Measurements from ENCODE around the gene BRD9.

Gene BRD9

GRCh38 chr5:912280-913091, 19.9 kb upstream of the BRD9 start:
- TF ChIP-seq GATA3 (IDR thresholded peaks at IDR 0.05; ENCODE audit: low read depth, low read length) = no peak

GRCh38 chr5:911601-912000, 19.0 kb upstream of the BRD9 start:
- TF ChIP-seq GATA2 (IDR thresholded peaks at IDR 0.05; ENCODE audit: low read depth, low read length) (no peak), GATA3 (IDR thresholded peaks at IDR 0.05; ENCODE audit: low read depth, low read length) (no peak)

- TF ChIP-seq GATA2 (IDR thresholded peaks at IDR 0.05; ENCODE audit: low read depth, low read length) (no peak), GATA3 (IDR thresholded peaks at IDR 0.05; ENCODE audit: low read depth, low read length) (no peak)
Observed at GRCh38 chr5:910769-911160, 18.2 kb upstream of the BRD9 start.

- TF ChIP-seq GATA3 (IDR thresholded peaks at IDR 0.05; ENCODE audit: low read depth, low read length) (no peak), GATA2 (IDR thresholded peaks at IDR 0.05; ENCODE audit: low read depth, low read length) (no peak)
Observed at GRCh38 chr5:909994-910768, 17.6 kb upstream of the BRD9 start.

DNA sequence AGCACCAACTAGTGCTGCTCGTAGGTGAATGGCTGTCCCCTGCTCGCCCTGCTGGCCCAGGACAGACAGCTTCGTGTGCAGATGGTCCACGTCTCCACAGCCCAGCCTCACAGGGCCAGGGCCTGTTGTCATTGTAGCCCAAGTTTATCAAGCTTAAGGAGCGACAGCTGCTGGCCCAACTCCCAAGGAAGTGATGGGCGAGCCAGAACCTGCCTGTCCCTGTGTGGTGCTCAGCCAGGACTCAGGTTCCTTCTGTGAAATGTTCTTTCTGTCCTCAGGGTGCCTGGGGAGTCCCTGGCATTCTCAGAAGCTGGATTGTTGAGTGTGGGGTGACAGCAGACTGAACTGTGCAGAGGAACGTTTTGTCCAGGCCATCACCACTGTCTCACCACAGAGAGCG, 16.5 kb upstream of the BRD9 start:
- TF ChIP-seq GATA3 (IDR thresholded peaks at IDR 0.05; ENCODE audit: low read depth, low read length) = no peak
- TF ChIP-seq GATA2 (IDR thresholded peaks at IDR 0.05; ENCODE audit: low read depth, low read length) = no peak

GRCh38 chr5:908172-908571, 15.6 kb upstream of the BRD9 start:
- TF ChIP-seq GATA2 (IDR thresholded peaks at IDR 0.05; ENCODE audit: low read depth, low read length) = no peak
- TF ChIP-seq GATA3 (IDR thresholded peaks at IDR 0.05; ENCODE audit: low read depth, low read length) = no peak

DNA sequence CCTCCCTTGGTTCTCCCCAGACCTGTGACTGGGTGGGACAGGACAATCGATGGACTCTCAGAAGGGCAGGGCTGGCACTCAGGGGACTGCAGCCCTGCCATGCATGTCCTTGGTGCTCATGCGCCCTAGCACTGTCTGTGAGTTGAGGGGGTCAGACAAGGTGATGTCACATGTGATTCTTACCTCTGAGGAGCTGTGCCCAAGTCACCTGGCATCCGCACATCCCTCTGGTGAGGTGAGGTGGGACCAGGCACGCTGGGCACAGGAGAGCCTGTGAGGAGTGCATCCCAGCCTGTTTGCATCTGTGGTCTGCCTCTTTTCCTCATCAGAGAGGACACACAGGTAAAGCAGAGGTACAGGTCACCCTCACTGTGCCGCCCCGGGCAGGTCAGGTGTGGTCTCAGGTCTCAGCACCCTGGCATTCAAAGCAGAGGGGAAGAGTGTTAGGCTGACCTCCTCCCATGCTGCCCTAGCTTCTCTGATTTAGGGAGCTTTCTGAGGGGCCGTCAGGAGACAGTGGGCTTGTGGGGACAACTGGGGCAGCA, 14.8 kb upstream of the BRD9 start:
- TF ChIP-seq GATA3 (IDR thresholded peaks at IDR 0.05; ENCODE audit: low read depth, low read length) (no peak), GATA2 (IDR thresholded peaks at IDR 0.05; ENCODE audit: low read depth, low read length) (no peak)

- TF ChIP-seq GATA2 (IDR thresholded peaks at IDR 0.05; ENCODE audit: low read depth, low read length) (no peak), GATA3 (IDR thresholded peaks at IDR 0.05; ENCODE audit: low read depth, low read length) (no peak)
Observed at GRCh38 chr5:905139-905642, 12.6 kb upstream of the BRD9 start.

DNA sequence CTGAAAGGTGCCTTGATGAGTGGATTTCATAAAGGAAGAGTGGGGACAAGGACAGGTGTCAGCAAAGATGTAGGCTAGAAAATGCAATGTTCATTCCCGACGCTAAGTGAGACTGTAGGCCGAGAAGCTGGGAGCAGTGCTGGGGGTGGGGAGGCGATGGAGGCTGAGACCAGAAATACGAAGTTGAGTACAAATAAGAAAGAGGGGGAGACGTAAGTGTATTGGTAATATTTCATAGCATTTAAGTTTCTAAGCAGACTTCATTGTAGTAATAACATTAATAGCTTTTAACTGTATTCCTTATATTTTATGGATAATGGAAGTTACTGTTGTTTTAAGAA, 11.1 kb upstream of the BRD9 start:
- TF ChIP-seq GATA2 (IDR thresholded peaks at IDR 0.05; ENCODE audit: low read depth, low read length) (no peak), GATA3 (IDR thresholded peaks at IDR 0.05; ENCODE audit: low read depth, low read length) (no peak)

GRCh38 chr5:902129-902916, 9.7 kb upstream of the BRD9 start:
- TF ChIP-seq GATA3 (IDR thresholded peaks at IDR 0.05; ENCODE audit: low read depth, low read length) (no peak), GATA2 (IDR thresholded peaks at IDR 0.05; ENCODE audit: low read depth, low read length) (no peak)

GRCh38 chr5:900781-901180, 8.2 kb upstream of the BRD9 start:
- TF ChIP-seq GATA2 (IDR thresholded peaks at IDR 0.05; ENCODE audit: low read depth, low read length) (no peak), GATA3 (IDR thresholded peaks at IDR 0.05; ENCODE audit: low read depth, low read length) (no peak)

DNA sequence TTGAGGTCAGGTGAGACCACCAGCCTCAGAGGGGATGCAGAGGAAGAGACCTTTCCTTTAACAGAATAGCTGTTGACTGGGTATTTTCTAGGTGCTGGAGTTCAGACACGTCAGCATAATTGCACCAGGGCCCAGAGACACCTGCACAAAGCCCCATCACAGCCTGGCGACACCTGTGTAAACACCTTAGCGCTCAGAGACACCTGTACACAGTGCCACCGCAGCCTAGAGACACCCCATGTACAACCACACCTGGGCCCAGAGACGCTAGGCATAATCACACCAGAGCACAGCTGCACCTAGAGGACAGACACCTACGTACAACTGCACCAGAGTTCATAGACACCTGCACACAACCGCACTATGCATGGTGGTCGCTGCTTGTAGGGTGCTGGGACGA, 1.1 kb upstream of the BRD9 start:
- no peak for TF ChIP-seq GATA2 (IDR thresholded peaks at IDR 0.05; ENCODE audit: low read depth, low read length)
- TF ChIP-seq GATA3 (IDR thresholded peaks at IDR 0.05; ENCODE audit: low read depth, low read length) = no peak

DNA sequence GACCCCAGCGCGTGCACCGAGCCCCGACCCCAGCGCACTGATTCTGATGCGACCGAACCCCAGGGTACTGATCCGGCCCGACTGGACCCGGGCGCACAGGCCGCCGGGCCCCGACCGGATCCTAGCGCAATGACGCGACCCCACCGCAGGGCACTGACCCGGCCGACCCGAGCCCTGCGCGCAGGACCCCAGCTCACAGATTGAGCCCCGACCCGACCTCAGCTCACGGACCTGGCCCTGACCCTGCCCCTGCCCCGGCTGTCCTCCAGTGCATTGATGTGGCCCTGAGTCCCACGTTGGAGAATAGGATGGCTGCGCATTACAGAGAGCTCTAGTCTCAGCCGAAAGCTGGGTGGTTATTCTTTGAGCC, 521 bp upstream of the BRD9 start:
- TF ChIP-seq GATA3 (IDR thresholded peaks at IDR 0.05; ENCODE audit: low read depth, low read length) = no peak
- TF ChIP-seq GATA2 (IDR thresholded peaks at IDR 0.05; ENCODE audit: low read depth, low read length) = no peak

GRCh38 chr5:891837-892393, 686 bp downstream of the BRD9 start:
- TF ChIP-seq GATA2 (IDR thresholded peaks at IDR 0.05; ENCODE audit: low read depth, low read length) = no peak
- TF ChIP-seq GATA3 (IDR thresholded peaks at IDR 0.05; ENCODE audit: low read depth, low read length) = no peak

Measured in SH-SY5Y (cell line).